WTC11 (cell line): Measurements from ENCODE around the gene IFIH1.

Source experiments
- HMGA2 ChIP-seq: fragments of 250-450 bp; sonication (Bioruptor Pico); IDR thresholded peaks from 2 replicates; pipeline ENCODE4 v1.4.0; 2021; ENCODE audit warnings: mild to moderate bottlenecking, moderate library complexity
- TF ChIP-seq, protein P1 (sequence below): fragments of 200-600 bp; IDR thresholded peaks from 2 replicates; pipeline ENCODE4 v1.8.0; 2022; ENCODE audit warnings: antibody characterized with exemption

GRCh38 chr2:162230761-162231160, 87.7 kb downstream of the IFIH1 start:
- TF ChIP-seq, protein P1, sequence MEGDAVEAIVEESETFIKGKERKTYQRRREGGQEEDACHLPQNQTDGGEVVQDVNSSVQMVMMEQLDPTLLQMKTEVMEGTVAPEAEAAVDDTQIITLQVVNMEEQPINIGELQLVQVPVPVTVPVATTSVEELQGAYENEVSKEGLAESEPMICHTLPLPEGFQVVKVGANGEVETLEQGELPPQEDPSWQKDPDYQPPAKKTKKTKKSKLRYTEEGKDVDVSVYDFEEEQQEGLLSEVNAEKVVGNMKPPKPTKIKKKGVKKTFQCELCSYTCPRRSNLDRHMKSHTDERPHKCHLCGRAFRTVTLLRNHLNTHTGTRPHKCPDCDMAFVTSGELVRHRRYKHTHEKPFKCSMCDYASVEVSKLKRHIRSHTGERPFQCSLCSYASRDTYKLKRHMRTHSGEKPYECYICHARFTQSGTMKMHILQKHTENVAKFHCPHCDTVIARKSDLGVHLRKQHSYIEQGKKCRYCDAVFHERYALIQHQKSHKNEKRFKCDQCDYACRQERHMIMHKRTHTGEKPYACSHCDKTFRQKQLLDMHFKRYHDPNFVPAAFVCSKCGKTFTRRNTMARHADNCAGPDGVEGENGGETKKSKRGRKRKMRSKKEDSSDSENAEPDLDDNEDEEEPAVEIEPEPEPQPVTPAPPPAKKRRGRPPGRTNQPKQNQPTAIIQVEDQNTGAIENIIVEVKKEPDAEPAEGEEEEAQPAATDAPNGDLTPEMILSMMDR: no peak
- TF ChIP-seq HMGA2 (CRISPR knock-in tag): no peak
